NAMALWA (cell line): ENCODE measurements around the gene C2CD3.
A peak's percentile ranks its signal among the peaks of the same experiment; 100 is the strongest.
"Not testable (repeated sequence)": the region's sequence is repeated elsewhere in the genome, so short reads cannot be mapped to it uniquely, and the experiment has no call there.

ENCODE experiments used
- DNase-seq: peaks from one replicate; pipeline ENCODE4 v3.0.0-alpha.2; 2015; ENCODE audit warnings: low spot score

C2CD3 gene

DNA sequence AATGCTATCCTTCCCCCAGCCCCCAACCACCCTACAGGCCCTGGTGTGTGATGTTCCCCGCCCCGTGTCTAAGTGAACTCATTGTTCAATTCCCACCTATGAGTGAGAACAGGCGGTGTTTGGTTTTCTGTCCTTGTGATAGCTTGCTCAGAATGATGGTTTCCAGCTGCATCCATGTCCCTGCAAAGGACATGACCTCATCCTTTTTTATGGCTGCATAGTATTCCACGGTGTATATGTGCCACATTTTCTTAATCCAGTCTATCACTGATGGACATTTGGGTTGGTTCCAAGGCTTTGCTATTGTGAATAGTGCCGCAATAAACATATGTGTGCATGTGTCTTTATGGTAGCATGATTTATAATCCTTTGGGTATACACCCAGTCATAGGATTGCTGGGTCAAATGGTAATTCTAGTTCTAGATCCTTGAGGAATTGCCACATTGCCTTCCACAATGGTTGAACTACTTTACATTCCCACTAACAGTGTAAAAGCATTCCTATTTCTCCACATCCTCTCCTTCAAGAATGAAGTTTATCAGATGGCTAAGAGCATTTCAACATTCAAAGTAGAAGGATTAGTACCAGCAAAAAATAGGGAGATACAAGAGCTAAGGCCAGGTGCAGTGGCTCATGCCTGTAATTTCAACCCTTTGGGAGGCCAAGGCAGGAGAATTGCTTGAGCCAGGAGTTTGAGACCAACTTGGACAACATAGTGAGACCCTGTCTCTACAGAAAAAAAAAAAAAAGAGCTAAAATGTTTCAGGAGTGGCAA, 50.4 kb downstream of the C2CD3 start:
- not testable (repeated sequence) for DNase-seq

DNA sequence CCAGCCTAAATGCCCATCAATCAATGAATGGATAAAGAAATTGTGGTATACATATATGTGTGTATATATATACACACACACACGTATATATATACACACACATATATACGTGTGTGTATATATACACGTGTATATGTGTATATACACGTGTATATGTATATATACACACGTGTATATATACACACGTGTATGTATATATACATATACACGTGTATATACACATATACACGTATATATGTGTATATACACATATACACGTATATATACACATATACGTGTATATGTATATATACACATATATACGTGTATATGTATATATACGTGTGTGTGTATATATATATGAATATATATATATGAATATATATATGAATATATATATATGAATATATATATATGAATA, 54.1 kb downstream of the C2CD3 start:
- no peak for DNase-seq

DNA sequence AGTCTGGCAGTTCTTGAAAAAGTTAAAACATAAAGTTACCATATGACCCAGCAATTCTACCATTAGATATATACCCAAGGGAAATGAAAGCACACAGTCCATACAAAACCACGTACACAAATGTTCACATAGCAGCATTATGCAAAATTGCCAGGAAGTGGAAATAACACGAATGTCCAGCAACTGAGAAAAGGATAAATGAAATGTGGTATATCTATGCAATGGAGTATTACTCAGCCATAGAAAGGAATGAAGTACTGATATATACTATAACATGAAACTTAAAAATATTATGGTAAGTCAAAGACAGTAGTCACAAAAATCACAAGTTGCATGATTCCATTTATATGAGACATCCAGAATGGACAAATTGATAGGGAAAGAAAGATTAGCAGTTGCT, 57.9 kb downstream of the C2CD3 start:
- peak; percentile 10 for DNase-seq

DNA sequence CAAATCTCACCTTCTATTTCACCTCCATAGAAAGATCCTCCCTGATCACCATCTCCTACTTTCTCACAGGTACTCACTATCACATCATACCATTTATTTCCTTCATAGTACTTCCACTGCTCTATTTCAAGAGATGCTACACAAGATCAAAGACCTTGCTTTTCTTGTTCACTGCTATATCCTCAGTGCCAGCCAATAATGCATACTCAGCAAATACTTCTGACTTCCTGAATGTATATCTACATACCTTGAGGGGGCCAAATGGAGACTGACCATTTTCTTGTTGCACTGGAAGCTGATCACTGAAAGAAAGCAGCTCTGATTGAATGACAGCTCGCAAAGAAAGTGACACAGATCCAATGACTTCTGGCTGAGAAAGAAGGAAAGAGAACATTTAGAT, 64.7 kb downstream of the C2CD3 start:
- DNase-seq = no peak

DNA sequence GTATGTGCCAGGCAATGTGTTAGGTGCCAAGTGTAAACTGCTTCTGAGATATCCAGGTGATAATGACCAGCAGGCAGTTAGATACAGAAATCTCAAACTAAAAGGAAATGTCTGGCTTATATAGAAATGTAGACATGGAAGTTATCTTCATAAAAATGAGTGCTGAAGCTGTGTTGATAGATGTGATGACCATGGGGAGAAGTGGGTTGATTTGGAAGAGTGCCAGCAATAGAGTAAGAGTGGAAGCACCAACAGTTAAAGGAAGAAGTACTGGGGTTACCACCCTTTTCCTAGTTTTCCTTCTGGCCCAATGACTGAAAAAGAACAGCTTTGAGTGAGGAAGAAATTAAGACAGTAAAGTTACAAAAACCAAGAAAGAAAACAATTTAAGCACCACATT, 68.5 kb downstream of the C2CD3 start:
- DNase-seq = no peak

DNA sequence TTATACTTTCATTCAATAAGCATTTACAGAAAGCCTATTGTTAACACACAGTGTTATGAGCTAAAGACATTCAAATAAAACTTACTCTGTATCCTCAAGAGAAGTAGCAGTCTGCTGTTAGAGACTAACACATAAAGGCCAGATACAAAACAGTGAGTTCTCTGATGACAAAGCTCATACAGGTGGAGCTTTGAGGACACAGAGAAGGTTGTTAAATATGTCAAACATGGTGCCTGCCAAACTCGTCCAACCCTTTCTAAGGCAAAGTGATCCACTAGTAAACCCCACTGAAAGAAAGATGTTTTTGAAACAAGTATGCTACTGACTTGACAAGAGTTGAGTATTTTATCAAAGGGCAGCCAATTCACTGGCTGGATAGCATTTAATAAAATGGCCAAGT, 70.1 kb downstream of the C2CD3 start:
- no peak for DNase-seq

DNA sequence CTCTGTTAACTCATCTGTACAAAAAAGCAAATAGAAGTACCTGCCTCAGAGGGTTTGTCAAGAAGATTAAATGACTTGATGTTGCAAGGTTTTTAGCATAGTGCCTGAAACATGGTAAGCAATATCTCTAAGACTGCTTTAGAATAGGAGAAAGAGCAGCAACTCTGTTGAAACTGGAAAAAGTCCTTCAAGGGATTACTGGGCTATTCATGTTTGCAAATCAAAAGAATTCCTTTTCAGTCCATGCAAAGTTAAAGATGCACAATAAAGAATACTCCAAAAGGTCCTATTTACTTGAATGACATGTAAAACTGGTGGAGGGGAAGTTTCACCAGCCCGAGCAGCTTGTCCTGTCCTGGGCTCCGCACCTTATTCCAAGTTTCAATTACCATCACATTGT, 70.6 kb downstream of the C2CD3 start:
- DNase-seq = no peak

DNA sequence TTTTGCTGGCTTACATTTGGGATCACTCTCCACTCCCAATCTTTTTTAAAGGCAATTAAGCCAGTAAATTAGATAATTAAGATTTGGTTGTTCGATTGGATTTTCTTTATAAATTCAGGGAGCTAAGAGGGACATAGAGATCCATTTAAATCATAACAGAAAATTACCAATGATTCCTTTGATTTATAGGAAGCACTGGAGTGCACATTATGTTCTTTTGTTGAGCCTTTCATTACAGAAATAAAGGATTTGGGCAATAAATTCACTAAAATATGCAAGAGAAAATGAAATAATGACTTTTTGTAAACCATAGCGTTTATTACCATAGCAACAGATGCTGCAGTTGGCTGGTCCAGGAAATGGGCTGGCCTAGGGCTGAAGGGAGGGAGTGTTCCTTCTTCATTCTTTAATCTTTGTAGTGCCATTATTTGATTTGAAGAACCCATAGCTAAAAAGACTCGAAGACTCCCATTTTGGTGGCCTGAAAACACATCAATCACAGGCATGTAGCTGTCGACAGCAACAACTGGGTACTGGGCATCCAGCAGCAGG, 73.0 kb downstream of the C2CD3 start:
- no peak for DNase-seq

DNA sequence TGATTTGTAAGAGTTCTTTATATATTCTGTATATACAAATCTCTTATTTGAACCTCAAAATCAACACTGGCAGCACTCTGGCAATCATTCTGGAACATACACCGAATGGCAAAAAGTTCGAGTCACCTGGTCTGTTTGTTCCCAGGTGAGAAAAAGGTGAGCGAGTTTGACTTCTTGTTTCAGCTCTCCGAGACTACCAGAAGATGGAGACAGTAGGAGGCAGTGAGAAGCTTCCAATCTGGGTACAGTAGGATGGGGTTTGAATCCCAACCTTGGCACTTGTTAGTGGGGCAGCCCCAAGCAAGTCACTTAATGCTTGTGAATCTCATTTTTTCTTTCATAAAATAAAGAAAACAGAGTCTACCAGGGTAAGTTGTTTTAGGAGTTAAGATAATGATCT, 76.4 kb downstream of the C2CD3 start:
- no peak for DNase-seq

DNA sequence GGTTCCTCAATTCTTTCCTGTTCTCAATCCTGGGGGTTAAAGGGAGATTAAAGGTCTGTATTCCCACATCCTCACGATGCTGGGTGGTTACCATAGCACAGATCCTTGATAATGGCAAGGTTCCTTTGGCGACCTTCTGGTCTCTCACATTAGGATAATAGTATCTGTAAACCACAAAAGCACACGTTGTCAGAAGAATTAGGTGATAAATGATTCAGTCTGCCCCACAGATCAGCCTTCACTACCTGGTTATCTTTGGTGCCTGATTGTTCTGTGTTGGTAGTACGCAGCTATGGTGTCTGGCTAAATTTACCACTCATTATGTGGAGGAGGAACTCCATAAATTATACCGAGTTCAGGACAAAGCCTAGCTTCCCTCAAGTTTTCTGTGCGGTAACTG, 78.4 kb downstream of the C2CD3 start:
- no peak for DNase-seq

DNA sequence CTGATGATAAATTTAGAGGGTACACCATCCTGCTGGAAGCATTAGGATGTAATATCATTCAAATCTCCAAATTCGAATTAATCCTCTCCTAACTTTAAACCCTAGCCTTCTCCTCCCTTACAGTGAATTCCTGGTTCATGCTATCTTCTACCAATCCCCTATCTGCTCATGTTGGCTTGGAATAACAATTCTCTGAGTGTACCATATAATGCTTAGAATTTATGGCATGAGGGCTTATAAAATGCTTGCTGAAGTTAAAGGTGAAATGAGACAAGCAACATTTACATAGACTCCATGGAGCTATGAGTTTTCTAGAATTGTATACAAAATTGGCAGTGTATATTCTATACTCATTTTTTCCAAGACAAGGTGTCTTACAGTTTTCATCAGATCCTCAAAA, 79.3 kb downstream of the C2CD3 start:
- DNase-seq = no peak

DNA sequence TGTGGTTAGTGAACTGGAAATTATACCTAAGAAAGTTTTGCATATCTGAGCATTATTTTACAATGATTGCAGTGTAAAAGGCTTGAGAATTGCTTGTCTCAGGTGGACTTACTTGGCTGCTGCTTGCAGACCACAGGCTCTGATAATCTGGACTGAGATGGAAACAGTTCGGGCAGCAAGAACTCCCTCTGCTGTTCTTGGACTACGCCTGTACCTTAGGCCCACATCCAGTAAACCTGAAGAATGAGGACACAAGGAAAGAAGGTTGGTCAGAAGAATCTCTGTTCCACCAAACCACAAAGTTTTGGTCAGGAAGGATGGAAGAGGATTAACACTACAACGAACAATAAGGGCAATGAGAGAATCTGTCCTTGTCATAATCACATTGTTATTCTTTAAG, 80.1 kb downstream of the C2CD3 start:
- no peak for DNase-seq

DNA sequence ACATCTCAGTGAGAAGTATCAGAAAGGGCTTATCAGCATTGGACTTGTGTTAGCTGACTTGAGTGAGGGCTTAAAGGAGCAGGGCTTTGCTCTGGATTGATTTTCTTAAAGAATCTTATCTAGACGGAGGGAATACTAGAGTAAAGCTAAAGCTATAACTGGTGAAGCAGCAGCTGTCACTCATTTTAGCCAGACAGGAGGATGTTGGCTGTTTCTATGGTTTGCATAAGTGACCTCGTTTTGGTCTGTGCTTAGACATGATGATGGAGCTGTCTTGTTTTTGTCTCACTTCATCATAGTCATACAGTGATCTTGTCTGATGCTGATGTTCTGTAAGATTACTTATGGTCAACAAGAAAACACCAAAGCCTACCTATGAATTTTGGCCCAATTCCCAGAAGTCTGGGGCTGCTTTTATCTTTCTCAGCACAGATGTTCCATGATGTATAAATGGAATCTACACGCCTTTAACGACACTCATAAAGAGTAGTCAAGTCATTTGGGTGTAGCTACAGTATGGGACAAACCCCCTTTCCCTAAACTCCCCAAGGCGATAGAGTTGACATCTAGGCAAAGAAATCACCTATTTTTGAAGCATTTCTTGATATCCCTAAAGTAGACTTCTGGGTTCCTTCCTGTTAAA, 84.4 kb downstream of the C2CD3 start:
- DNase-seq = no peak

DNA sequence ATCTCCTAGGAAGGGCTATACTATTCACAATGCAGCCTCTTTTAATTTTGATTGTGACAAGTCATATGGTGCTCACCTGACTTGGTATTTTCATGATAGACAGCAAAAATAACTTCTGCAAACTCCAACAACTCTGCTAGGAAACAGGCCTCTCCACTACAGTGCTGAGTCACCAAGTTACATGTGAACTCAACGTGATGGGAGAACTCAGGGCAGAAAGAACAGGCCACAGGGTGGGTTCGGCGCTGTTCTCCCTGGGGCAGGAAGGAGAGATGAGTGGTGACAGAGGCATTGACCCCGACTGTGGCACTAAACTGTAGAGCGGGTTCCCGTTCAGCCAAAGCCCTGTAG, 85.3 kb downstream of the C2CD3 start:
- no peak for DNase-seq

DNA sequence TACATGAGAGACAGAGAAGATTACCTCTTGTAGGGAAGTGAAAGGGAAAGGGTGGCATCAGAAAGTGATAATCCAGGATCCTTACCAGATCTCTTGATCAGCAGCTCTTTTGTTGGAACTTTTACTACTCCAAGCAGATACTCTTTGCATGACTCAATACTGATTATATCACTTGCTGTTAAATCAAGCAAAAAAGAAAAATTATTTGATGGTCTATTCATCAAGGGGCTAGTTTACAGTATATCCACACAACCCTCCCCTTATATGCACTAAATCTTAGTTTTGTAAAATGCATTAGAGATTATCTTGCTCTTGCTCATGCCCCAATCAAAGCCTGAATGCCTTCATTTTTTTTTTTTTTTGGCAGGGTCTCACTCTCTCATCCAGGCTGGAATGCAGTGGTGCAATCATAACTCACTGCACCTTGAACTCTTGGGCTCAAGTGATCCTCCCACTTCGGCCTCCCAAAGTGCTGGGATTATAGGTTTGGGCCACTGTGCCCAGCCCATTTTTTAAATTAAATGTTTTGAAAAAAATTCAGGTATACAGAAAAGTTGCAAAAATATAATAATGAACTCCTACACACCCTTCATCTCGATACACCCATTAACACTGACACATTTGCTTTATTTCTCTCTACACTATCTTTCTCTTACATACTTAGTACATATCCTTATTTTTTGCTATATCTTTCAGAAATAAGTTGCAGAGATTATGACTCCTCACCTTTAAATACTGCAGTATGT, 85.8 kb downstream of the C2CD3 start:
- no peak for DNase-seq

DNA sequence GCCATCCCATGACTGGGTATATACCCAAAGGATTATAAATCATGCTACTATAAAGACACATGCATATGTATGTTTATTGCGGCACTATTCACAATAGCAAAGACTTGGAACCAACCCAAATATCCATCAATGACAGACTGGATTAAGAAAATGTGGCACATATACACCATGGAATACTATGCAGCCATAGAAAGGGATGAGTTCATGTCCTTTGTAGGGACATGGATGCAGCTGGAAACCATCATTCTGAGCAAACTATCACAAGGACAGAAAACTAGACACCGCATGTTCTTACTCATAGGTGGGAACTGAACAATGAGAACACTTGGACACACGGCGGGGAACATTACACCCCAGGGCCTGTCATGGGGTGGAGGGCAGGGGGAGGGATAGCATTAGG, 86.9 kb downstream of the C2CD3 start:
- DNase-seq = not testable (repeated sequence)

DNA sequence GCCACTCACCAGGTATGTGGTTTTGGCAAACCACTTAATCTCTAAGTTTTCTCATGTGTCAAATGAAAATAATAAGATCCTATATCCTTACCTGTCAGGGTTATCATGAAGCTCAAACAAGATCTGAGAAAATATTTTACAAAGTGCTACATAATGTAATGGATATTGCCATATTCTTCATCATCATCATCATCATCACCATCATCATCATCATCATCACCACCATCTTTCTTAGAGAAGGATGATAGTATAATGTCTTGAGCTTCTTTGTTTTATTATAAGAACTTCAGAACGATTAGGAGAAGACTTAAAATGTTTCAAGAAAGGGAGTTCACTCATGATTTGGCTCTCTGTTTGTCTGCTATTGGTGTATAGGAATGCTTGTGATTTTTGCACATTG, 89.4 kb downstream of the C2CD3 start:
- DNase-seq = no peak

DNA sequence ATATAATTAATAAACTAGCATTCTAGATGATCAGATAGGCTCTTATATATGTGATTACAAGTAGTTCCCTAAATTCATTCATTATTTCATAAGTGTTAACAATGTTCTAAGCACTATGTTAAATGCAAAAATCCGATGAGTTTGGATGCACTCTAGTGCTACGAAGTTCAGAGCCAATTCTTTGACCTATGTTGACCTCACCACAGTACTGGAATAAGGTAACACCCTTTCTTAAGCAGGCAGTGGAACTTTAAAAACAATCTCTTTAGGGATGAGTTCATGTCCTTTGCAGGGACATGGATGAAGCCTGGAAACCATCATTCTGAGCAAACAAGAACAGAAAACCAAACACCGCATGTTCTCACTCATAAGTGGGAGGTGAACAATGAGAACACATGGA, 93.6 kb downstream of the C2CD3 start:
- no peak for DNase-seq

DNA sequence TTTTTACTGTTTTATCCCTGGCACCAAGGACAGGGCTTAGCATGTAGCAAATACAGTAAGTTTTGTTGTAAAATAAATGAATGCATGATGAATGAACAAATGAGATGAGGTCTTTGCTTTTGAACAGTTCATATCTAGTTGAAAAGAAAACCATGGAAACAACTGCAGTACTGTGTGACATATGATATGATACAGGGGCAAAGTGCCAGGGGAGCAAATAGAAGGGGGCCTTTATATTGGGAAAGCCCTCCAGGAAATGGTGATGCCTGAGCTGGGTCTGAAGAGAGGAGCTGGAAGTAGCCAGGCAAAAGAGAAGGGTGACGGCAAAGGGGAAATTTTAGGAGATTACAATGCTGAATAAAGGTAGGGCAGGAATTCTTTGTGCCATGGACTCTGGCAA, 98.1 kb downstream of the C2CD3 start:
- DNase-seq = no peak

DNA sequence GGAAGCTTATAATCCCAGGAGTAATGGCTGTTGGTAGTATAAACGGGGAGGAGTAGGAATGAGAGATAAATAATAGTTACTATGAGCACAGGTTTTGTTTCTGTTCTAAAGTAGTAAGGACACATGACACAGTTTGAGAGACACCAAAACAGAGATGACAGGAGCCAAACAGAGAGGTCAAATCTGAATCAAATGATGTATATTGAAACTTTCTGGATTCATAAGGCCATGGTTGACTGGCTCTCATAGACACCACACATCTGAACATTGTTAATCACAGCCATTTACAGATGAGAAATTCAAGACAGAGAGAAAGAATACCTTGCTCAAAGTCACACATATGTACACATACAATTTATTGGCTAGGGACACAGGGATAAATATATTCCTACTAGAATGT, 98.5 kb downstream of the C2CD3 start:
- DNase-seq = no peak

DNA sequence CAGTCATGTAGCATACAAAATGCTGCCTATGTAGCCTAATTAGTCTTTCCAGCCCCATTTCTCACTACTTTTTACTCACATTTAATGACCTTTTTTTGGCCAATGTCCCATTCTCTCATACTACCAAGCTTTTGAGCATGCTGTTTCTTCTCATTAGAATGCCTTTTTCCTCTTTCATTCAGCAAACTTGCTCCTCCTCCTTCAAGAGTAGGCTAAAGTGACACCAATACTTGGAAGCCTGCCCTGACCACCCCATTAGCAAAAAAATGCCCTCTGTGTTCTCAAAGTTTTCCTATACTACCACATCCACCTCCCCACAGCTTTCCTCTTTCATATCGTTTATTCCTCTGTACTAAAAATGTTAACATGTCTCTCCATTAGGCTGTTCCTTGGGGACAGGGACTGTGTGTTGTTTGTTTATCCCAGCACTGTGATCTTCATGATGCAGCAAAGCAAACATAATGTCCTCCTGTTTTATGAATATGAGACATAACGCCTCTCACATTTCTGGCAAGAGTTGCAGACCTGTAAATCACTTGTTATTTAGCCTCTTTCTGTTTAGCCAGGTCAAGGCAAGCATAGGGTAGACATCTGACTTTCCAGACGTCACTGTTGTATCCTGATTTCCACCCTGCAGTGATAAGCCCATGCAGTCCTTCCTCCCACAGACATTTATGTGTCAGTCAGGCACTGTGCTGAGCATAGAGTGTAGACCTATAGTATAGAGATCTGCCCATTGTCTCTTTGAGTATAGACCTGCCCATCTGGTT, 99.9 kb downstream of the C2CD3 start:
- DNase-seq = no peak
